Measurements from ENCODE around the gene SERPING1. TPM values are rescaled to one million over a fixed set of nuclear protein-coding genes. Genes with fewer than 3 reads are reported as not detected.

The SERPING1 gene
- total and polyA plus RNA-seq, 2 donors (not counting 1 experiment from before 2014, with no cell fraction given): 17.2 to 117 TPM

DNA sequence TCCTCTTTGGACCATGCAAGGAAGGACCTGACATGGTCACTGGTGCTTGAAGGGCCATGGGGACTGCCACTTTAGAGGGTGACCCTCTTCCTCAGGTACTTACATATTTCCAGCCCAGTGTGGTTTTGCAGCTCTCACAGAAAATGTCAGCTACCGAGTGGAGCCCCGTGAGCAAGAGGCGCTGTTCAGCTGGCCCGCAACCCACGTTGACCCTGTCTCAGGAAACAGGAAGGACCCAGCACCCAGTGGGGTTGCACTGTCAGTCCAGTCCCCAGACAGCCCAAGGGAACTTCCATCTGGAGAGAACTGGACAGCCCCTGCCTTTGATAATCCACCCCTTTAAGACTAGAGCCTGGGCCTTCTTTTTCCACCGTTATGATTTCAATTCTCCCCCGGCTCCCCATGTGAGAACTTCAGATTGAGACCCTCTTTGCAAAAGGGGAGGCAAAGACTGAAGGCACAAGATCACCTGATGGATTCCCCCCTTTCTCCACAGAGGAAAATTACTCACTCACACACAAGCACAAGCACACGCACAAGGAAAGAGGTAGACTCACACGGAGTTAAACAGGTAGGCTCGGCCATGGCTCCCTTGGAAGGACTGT, 48.8 kb downstream of the SERPING1 start:
- H4K20me1 ChIP-seq (ENCODE audit: control insufficient read depth, extremely low read depth, insufficient read depth, low read length): no peaks in the 10 kb centered on the region
- peaks cover 25% of the 10 kb centered on the region for H3K4me1 ChIP-seq (ENCODE audit: control insufficient read depth, extremely low read depth, insufficient read depth, low read length)
- no peak overlapping the region for H3K27ac ChIP-seq (ENCODE audit: insufficient read depth, low read length)
- DNase-seq (ENCODE audit: low read depth in 2 of 2): no peak
- no peaks in the 10 kb centered on the region for H3K36me3 ChIP-seq (ENCODE audit: control insufficient read depth, insufficient read depth, low read length)
- no peak overlapping the region for H2AFZ ChIP-seq (ENCODE audit: low read length)
- H3K9me3 ChIP-seq (ENCODE audit: control insufficient read depth, insufficient read depth, low read depth, low read length): no peaks in the 10 kb centered on the region
- peaks cover 26% of the 10 kb centered on the region for H3K27me3 ChIP-seq (ENCODE audit: control insufficient read depth, insufficient read depth, low read length)
- no peak overlapping the region for H3K4me3 ChIP-seq (replicated peaks in 1 of 4; ENCODE audit: control extremely low read depth in 1 of 4, insufficient read depth in 1 of 4, low read depth in 3 of 4, low read length in 4 of 4)
- TF ChIP-seq, protein P1, sequence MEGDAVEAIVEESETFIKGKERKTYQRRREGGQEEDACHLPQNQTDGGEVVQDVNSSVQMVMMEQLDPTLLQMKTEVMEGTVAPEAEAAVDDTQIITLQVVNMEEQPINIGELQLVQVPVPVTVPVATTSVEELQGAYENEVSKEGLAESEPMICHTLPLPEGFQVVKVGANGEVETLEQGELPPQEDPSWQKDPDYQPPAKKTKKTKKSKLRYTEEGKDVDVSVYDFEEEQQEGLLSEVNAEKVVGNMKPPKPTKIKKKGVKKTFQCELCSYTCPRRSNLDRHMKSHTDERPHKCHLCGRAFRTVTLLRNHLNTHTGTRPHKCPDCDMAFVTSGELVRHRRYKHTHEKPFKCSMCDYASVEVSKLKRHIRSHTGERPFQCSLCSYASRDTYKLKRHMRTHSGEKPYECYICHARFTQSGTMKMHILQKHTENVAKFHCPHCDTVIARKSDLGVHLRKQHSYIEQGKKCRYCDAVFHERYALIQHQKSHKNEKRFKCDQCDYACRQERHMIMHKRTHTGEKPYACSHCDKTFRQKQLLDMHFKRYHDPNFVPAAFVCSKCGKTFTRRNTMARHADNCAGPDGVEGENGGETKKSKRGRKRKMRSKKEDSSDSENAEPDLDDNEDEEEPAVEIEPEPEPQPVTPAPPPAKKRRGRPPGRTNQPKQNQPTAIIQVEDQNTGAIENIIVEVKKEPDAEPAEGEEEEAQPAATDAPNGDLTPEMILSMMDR (conservative IDR thresholded peaks at IDR 0.05 in 1 of 2, IDR thresholded peaks at IDR 0.05 in 1 of 2; ENCODE audit: low read depth in 1 of 2, low read length in 2 of 2): no peak
- peak; percentile 48 for TF ChIP-seq EZH2 (IDR thresholded peaks at IDR 0.05; ENCODE audit: low read length, missing control alignments)
- H3K9ac ChIP-seq (ENCODE audit: insufficient read depth, low read length): no peak overlapping the region
- H3K79me2 ChIP-seq (ENCODE audit: control insufficient read depth, insufficient read depth, low read length): peaks cover 4% of the 10 kb centered on the region
- no peak overlapping the region for H3K4me2 ChIP-seq (ENCODE audit: extremely low read depth, insufficient read depth, low read length)

- no peaks in the 10 kb centered on the region for H4K20me1 ChIP-seq (ENCODE audit: control insufficient read depth, extremely low read depth, insufficient read depth, low read length)
- no peak overlapping the region for H3K9ac ChIP-seq (ENCODE audit: insufficient read depth, low read length)
- no peak for DNase-seq (ENCODE audit: low read depth in 2 of 2)
- no peak overlapping the region for H3K4me2 ChIP-seq (ENCODE audit: extremely low read depth, insufficient read depth, low read length)
- H3K4me1 ChIP-seq (ENCODE audit: control insufficient read depth, extremely low read depth, insufficient read depth, low read length): peaks cover 23% of the 10 kb centered on the region
- H3K4me3 ChIP-seq (replicated peaks in 1 of 4; ENCODE audit: control extremely low read depth in 1 of 4, insufficient read depth in 1 of 4, low read depth in 3 of 4, low read length in 4 of 4): peak overlapping the region in 1 of 4 experiments; percentile 27
- no peak overlapping the region for H3K27ac ChIP-seq (ENCODE audit: insufficient read depth, low read length)
- TF ChIP-seq, protein P1 (conservative IDR thresholded peaks at IDR 0.05 in 1 of 2, IDR thresholded peaks at IDR 0.05 in 1 of 2; ENCODE audit: low read depth in 1 of 2, low read length in 2 of 2): no peak
- TF ChIP-seq EZH2 (IDR thresholded peaks at IDR 0.05; ENCODE audit: low read length, missing control alignments): peak; percentile 47
- H3K27me3 ChIP-seq (ENCODE audit: control insufficient read depth, insufficient read depth, low read length): peaks cover 26% of the 10 kb centered on the region
- no peak overlapping the region for H2AFZ ChIP-seq (ENCODE audit: low read length)
- H3K36me3 ChIP-seq (ENCODE audit: control insufficient read depth, insufficient read depth, low read length): no peaks in the 10 kb centered on the region
- no peaks in the 10 kb centered on the region for H3K9me3 ChIP-seq (ENCODE audit: control insufficient read depth, insufficient read depth, low read depth, low read length)
- H3K79me2 ChIP-seq (ENCODE audit: control insufficient read depth, insufficient read depth, low read length): peaks cover 4% of the 10 kb centered on the region
Observed at GRCh38 chr11:57646799-57647303, 49.4 kb downstream of the SERPING1 start.

DNA sequence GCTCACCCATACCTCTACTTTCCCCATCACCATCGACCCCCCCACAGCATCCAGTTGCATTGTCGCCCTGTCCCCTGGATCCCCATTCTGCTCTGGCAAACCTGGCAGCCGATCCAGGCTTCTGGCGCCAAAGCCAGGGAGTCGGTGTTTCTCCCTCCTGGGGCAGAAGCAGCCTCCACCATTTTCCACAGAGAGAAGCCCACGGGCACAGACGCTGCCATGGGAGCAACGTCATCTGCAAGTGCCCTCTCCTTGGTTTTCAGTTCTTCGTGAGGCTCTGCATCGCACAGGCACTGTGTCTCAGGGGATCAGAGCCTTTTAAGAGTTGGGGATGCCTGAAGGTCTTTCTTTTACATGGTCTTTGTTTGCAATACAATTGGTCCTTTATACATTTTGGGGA, 49.9 kb downstream of the SERPING1 start:
- Histone ChIP-seq H3K27ac (ENCODE audit: insufficient read depth, low read length) (no peak overlapping the region), H2AFZ (ENCODE audit: low read length) (no peak overlapping the region), H3K79me2 (ENCODE audit: control insufficient read depth, insufficient read depth, low read length) (peaks cover 2% of the 10 kb centered on the region), H4K20me1 (ENCODE audit: control insufficient read depth, extremely low read depth, insufficient read depth, low read length) (no peaks in the 10 kb centered on the region), H3K4me2 (ENCODE audit: extremely low read depth, insufficient read depth, low read length) (peak overlapping the region; percentile 36), H3K36me3 (ENCODE audit: control insufficient read depth, insufficient read depth, low read length) (no peaks in the 10 kb centered on the region), H3K27me3 (ENCODE audit: control insufficient read depth, insufficient read depth, low read length) (peaks cover 26% of the 10 kb centered on the region), H3K9me3 (ENCODE audit: control insufficient read depth, insufficient read depth, low read depth, low read length) (no peaks in the 10 kb centered on the region), H3K4me3 (replicated peaks in 1 of 4; ENCODE audit: control extremely low read depth in 1 of 4, insufficient read depth in 1 of 4, low read depth in 3 of 4, low read length in 4 of 4) (peak overlapping the region in 1 of 4 experiments; percentile 27), H3K4me1 (ENCODE audit: control insufficient read depth, extremely low read depth, insufficient read depth, low read length) (peaks cover 23% of the 10 kb centered on the region), H3K9ac (ENCODE audit: insufficient read depth, low read length) (no peak overlapping the region)
- TF ChIP-seq, protein P1 (conservative IDR thresholded peaks at IDR 0.05 in 1 of 2, IDR thresholded peaks at IDR 0.05 in 1 of 2; ENCODE audit: low read depth in 1 of 2, low read length in 2 of 2): no peak
- peak; percentile 27 for TF ChIP-seq EZH2 (IDR thresholded peaks at IDR 0.05; ENCODE audit: low read length, missing control alignments)
- no peak for DNase-seq (ENCODE audit: low read depth in 2 of 2)

Data from fibroblast of lung (primary cell).